H1 (cell line): Measurements from ENCODE around the gene SLC6A6. TPM values are rescaled to one million over a fixed set of nuclear protein-coding genes. Genes with fewer than 3 reads are reported as not detected.

Source experiments
- CTCF ChIA-PET: fragments of 300-600 bp; sonication (Branson Sonifier 250); formaldehyde crosslinking; loops from one replicate; lab custom pipeline; 2021; ENCODE audit not compliant: partially characterized antibody; lab: Charles Lee
- POLR2A ChIA-PET: fragments of 300-600 bp; sonication (Branson Sonifier 250); formaldehyde crosslinking; loops from one replicate; lab custom pipeline; 2021; ENCODE audit warnings: inconsistent platforms; ENCODE audit not compliant: partially characterized antibody; lab: Charles Lee
- DNase-seq, 2 experiments: peaks; one replicate each; pipeline versions ENCODE4 v3.0.0 to v3.0.0-alpha.2; 2010 to 2022; ENCODE audit warnings: low spot score in 2 of 2, low read depth in 1 of 2, mixed read lengths in 1 of 2
- FAIRE-seq: peaks from 2 replicates; lab custom pipeline; 2011; peaks lifted over from hg19 to GRCh38; lab: Jason Lieb, UNC
- H2AFZ ChIP-seq: 2 replicates; pipeline ENCODE4 v1.8.1; 2012; ENCODE audit warnings: low read length, inconsistent platforms
- H2AK5ac ChIP-seq: 2 replicates; pipeline ENCODE4 v1.6.1; 2013; ENCODE audit warnings: low read depth, low read length
- H2BK120ac ChIP-seq: replicated peaks from 2 replicates; pipeline ENCODE3; 2013; ENCODE audit warnings: low read depth, low read length, inconsistent platforms
- H2BK12ac ChIP-seq: 2 replicates; pipeline ENCODE4 v1.6.1; 2013; ENCODE audit warnings: low read depth, low read length
- H2BK15ac ChIP-seq: 2 replicates; pipeline ENCODE4 v1.6.1; 2013; ENCODE audit warnings: low read length
- H2BK20ac ChIP-seq: 2 replicates; pipeline ENCODE4 v1.6.1; 2013; ENCODE audit warnings: low read length
- H2BK5ac ChIP-seq: 2 replicates; pipeline ENCODE4 v1.6.1; 2013; ENCODE audit warnings: low read depth, low read length
- H3K14ac ChIP-seq: 2 replicates; pipeline ENCODE4 v1.6.1; 2013; ENCODE audit warnings: inconsistent platforms; ENCODE audit not compliant: insufficient read length
- H3K18ac ChIP-seq: 2 replicates; pipeline ENCODE4 v1.6.1; 2013; ENCODE audit warnings: low read length; ENCODE audit errors: extremely low read depth
- H3K23ac ChIP-seq: 2 replicates; pipeline ENCODE4 v1.6.1; 2013; ENCODE audit warnings: inconsistent platforms; ENCODE audit not compliant: insufficient read length
- H3K23me2 ChIP-seq: 2 replicates; pipeline ENCODE4 v1.6.1; 2013; ENCODE audit warnings: low read depth, low read length
- H3K27ac ChIP-seq: 2 replicates; pipeline ENCODE4 v1.6.1; 2011; ENCODE audit warnings: low read depth, low read length, inconsistent platforms
- H3K27me3 ChIP-seq, 4 experiments: replicated peaks in 1 of 4; 1 replicate in 1 of 4; 2 replicates in 3 of 4; pipeline versions ENCODE4 v1.6.1 to v1.8.1; 2011 to 2013; ENCODE audit warnings: low read length in 3 of 4, mild to moderate bottlenecking in 3 of 4, inconsistent platforms in 2 of 4, mixed read lengths in 2 of 4, moderate library complexity in 1 of 4; ENCODE audit not compliant: control insufficient read depth in 3 of 4, insufficient read depth in 3 of 4; ENCODE audit errors: extremely low read depth in 1 of 4
- H3K36me3 ChIP-seq, 4 experiments: 2 replicates each; pipeline versions ENCODE4 v1.6.1 to v1.8.1; 2011 to 2013; ENCODE audit warnings: mild to moderate bottlenecking in 4 of 4, low read length in 3 of 4, moderate library complexity in 2 of 4, control low read depth in 1 of 4, inconsistent platforms in 1 of 4; ENCODE audit not compliant: insufficient read depth in 4 of 4, control insufficient read depth in 2 of 4
- H3K4ac ChIP-seq: replicated peaks from 2 replicates; pipeline ENCODE3; 2013; ENCODE audit warnings: low read length, low read depth, mixed read lengths, inconsistent platforms; ENCODE audit not compliant: insufficient read length
- H3K4me1 ChIP-seq, 4 experiments: replicated peaks in 1 of 4; 1 replicate in 1 of 4; 2 replicates in 3 of 4; pipeline versions ENCODE4 v1.6.1 to v1.8.1; 2011 to 2013; ENCODE audit warnings: low read length in 3 of 4, inconsistent platforms in 2 of 4, mixed read lengths in 1 of 4; ENCODE audit not compliant: insufficient read depth in 4 of 4, control insufficient read depth in 3 of 4
- H3K4me2 ChIP-seq, 2 experiments: 2 replicates each; pipeline versions ENCODE4 v1.6.1 to v1.8.1; 2011 to 2013; ENCODE audit warnings: low read depth in 2 of 2, low read length in 2 of 2, control low read depth in 1 of 2, inconsistent platforms in 1 of 2, mild to moderate bottlenecking in 1 of 2; ENCODE audit not compliant: insufficient read depth in 1 of 2
- H3K4me3 ChIP-seq, 4 experiments: fragments of 200-600, 300-600 bp in 1 of 4; sonication (generic), shearing (Covaris generic), sonication (Bioruptor Twin) in 1 of 4; 2 replicates each; pipeline versions ENCODE4 v1.5.1 to v1.8.1; 2011 to 2016; ENCODE audit warnings: low read length in 4 of 4, low read depth in 3 of 4, control low read depth in 2 of 4, inconsistent platforms in 2 of 4, mild to moderate bottlenecking in 2 of 4, mixed read lengths in 1 of 4, moderate library complexity in 1 of 4; ENCODE audit not compliant: insufficient read depth in 2 of 4; ENCODE audit errors: extremely low read depth in 1 of 4
- H3K56ac ChIP-seq: replicated peaks from 2 replicates; pipeline ENCODE3; 2013; ENCODE audit warnings: low read depth, mild to moderate bottlenecking, mixed read lengths, low read length, inconsistent platforms; ENCODE audit not compliant: insufficient read length
- H3K79me1 ChIP-seq: 2 replicates; pipeline ENCODE4 v1.6.1; 2013; ENCODE audit warnings: low read depth, low read length, control low read depth
- H3K79me2 ChIP-seq, 2 experiments: 2 replicates each; pipeline versions ENCODE4 v1.6.1 to v1.8.1; 2012 to 2013; ENCODE audit warnings: low read length in 2 of 2, mild to moderate bottlenecking in 2 of 2, inconsistent platforms in 1 of 2; ENCODE audit not compliant: insufficient read depth in 2 of 2, control insufficient read depth in 1 of 2
- H3K9ac ChIP-seq, 4 experiments: replicated peaks in 1 of 4; 1 replicate in 1 of 4; 2 replicates in 3 of 4; pipeline versions ENCODE4 v1.6.1 to v1.8.1; 2011 to 2013; ENCODE audit warnings: low read depth in 3 of 4, low read length in 3 of 4, control low read depth in 2 of 4, mild to moderate bottlenecking in 2 of 4, moderate library complexity in 2 of 4, inconsistent platforms in 1 of 4; ENCODE audit errors: extremely low read depth in 1 of 4
- H3K9me3 ChIP-seq, 2 experiments: 2 replicates each; pipeline versions ENCODE4 v1.6.1 to v1.8.1; 2012 to 2013; ENCODE audit warnings: mild to moderate bottlenecking in 2 of 2, moderate library complexity in 2 of 2, control low read depth in 1 of 2, inconsistent platforms in 1 of 2, low read depth in 1 of 2, low read length in 1 of 2, mixed read lengths in 1 of 2; ENCODE audit not compliant: insufficient read depth in 2 of 2
- H4K20me1 ChIP-seq, 2 experiments: replicated peaks in 1 of 2; 2 replicates each; pipeline versions ENCODE3 to v1.8.1; 2011 to 2013; ENCODE audit warnings: inconsistent platforms in 2 of 2, low read length in 2 of 2, mild to moderate bottlenecking in 1 of 2; ENCODE audit not compliant: insufficient read depth in 2 of 2, control insufficient read depth in 1 of 2
- H4K5ac ChIP-seq: 2 replicates; pipeline ENCODE4 v1.6.1; 2013; ENCODE audit warnings: low read length, low read depth, mixed read lengths, inconsistent platforms; ENCODE audit not compliant: insufficient read length
- H4K8ac ChIP-seq: 2 replicates; pipeline ENCODE4 v1.8.0; 2013; ENCODE audit warnings: mild to moderate bottlenecking, moderate library complexity, low read length, inconsistent platforms; ENCODE audit not compliant: insufficient read depth; ENCODE audit errors: extremely low read depth
- H4K91ac ChIP-seq: replicated peaks from 2 replicates; pipeline ENCODE3; 2013; ENCODE audit warnings: low read length, mixed read lengths, inconsistent platforms; ENCODE audit not compliant: insufficient read length
- EZH2 ChIP-seq: fragments of 200-600 bp; sonication (generic); IDR thresholded peaks from 2 replicates; pipeline ENCODE4 v1.7.1; 2012; ENCODE audit warnings: low read depth, mild to moderate bottlenecking, moderate library complexity, low read length, inconsistent platforms; ENCODE audit not compliant: severe bottlenecking
- WGBS, 2 experiments: shearing (Covaris generic) in 1 of 2; methylation state at CpG; one replicate each; pipeline versions ENCODE4 v1.1.6 to v1.1.7; 2013 to 2015; ENCODE audit warnings: low lambda C conversion rate in 2 of 2, mixed read lengths in 2 of 2, inconsistent platforms in 1 of 2, low coverage in 1 of 2, missing lambda C conversion rate in 1 of 2; ENCODE audit not compliant: insufficient replicate concordance in 2 of 2, insufficient coverage in 1 of 2, insufficient read length in 1 of 2; ENCODE audit errors: extremely low coverage in 1 of 2, missing lambda C conversion rate in 1 of 2; 5-methylcytosine and 5-hydroxymethylcytosine counted together
- polyA plus RNA-seq, 7 experiments: library from polyadenylated mRNA; depleted of rRNA in 3 of 7; stranded (reverse) in 5 of 7; unstranded in 2 of 7; fragments of >200 nt in 5 of 7; fragments of 200-250 nt in 2 of 7; gene quantifications; 1 replicate in 5 of 7; 2 replicates in 1 of 7; 4 replicates in 1 of 7; pipeline versions ENCODE4 v1.2.1 to v1.2.3, GENCODE V29; 2011 to 2013; ENCODE audit warnings: missing spikeins in 2 of 7, mixed read lengths in 2 of 7
- total RNA-seq: library from RNA; stranded (reverse); fragmentation: NEBNext Ultra II Directional; extraction: Animal tissue kit (Norgen Biotek cat#: 25700); gene quantifications from 2 replicates; pipeline ENCODE4 v1.2.1, GENCODE V29; 2021
- TF ChIP-seq, protein P1 (sequence below), 3 experiments: IDR thresholded peaks; 1 replicate in 2 of 3; 2 replicates in 1 of 3; pipeline versions ENCODE4 v1.5.1 to v1.6.1; 2011; ENCODE audit warnings: low read length in 3 of 3, mild to moderate bottlenecking in 3 of 3, inconsistent platforms in 2 of 3, low read depth in 1 of 3, moderate library complexity in 1 of 3; ENCODE audit not compliant: insufficient read depth in 1 of 3; ENCODE audit errors: control extremely low read depth in 1 of 3

SLC6A6 gene
- total and polyA plus RNA-seq, 2 of the 8 experiments (the other 6 are each of a cell fraction or from before 2014, with no cell fraction given): 66.2 to 144 TPM

DNA sequence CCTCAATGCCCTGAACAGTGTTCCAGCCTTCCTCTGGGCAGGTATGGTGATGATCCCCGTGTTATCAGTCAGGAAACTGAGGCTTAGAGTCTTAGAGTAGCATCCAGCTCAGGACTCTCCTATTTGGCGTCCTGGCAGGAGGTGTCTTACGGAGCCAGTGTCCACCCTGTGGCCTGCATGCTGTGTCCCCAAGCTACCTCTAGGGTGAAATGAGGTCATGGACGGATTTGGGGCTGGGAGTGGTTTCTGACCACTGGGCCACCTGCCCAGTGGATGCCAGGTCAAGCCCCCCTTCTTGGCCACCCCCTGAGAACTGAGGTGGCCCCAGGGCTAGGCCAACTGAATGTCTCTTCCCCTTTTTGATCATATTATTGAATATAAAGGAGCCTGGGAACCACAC, 27.2 kb upstream of the SLC6A6 start:
- Histone ChIP-seq H4K20me1 (no peaks in the 10 kb centered on the region), H2BK12ac (no peak overlapping the region), H2BK120ac (no peak overlapping the region), H3K27me3 (no peaks in the 10 kb centered on the region), H3K27ac (no peak overlapping the region), H3K4ac (no peak overlapping the region), H3K4me3 (no peak overlapping the region), H3K14ac (no peak overlapping the region), H2BK20ac (no peak overlapping the region), H4K5ac (no peak overlapping the region), H2AK5ac (no peak overlapping the region), H3K23ac (no peak overlapping the region), H4K91ac (no peak overlapping the region), H2BK15ac (no peak overlapping the region), H3K9me3 (no peaks in the 10 kb centered on the region), H3K9ac (no peak overlapping the region), H3K36me3 (no peaks in the 10 kb centered on the region), H3K18ac (no peak overlapping the region), H2BK5ac (no peak overlapping the region)
- ChIA-PET POLR2A (interaction anchor here (1.2 to 2.4 kb wide), 3 partner anchors 13 to 85 kb away, joined by 3 to 7 read pairs (median 3); partner anchors contain the start of gene SLC6A6), CTCF (interaction anchor here (0.7 to 7.4 kb wide), 31 partner anchors 8 to 1283 kb away, joined by 3 to 70 read pairs (median 4); no protein-coding TSS in a partner anchor)
- FAIRE-seq: no peak
- 74% methylated on average over 4 of the region's 4 CpGs; no CpG with 5 or more reads in 1 of the 2 experiments for WGBS, 2 experiments
- TF ChIP-seq, protein P1, sequence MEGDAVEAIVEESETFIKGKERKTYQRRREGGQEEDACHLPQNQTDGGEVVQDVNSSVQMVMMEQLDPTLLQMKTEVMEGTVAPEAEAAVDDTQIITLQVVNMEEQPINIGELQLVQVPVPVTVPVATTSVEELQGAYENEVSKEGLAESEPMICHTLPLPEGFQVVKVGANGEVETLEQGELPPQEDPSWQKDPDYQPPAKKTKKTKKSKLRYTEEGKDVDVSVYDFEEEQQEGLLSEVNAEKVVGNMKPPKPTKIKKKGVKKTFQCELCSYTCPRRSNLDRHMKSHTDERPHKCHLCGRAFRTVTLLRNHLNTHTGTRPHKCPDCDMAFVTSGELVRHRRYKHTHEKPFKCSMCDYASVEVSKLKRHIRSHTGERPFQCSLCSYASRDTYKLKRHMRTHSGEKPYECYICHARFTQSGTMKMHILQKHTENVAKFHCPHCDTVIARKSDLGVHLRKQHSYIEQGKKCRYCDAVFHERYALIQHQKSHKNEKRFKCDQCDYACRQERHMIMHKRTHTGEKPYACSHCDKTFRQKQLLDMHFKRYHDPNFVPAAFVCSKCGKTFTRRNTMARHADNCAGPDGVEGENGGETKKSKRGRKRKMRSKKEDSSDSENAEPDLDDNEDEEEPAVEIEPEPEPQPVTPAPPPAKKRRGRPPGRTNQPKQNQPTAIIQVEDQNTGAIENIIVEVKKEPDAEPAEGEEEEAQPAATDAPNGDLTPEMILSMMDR (IDR thresholded peaks at IDR 0.05; ENCODE audit: control extremely low read depth in 1 of 3, insufficient read depth in 1 of 3, low read depth in 1 of 3, low read length in 3 of 3): peak in 1 of 3 experiments; percentile 19; a peak in 1 of 4 replicates
- no peak for TF ChIP-seq EZH2
- TF ChIP-seq, all 59 proteins: peak for 1
- DNase-seq: no peak
- no peak overlapping the region for H2AFZ ChIP-seq
- H3K79me2 ChIP-seq: no peaks in the 10 kb centered on the region
- H3K4me1 ChIP-seq: peaks cover 2 to 13% (median 3%) of the 10 kb centered on the region in 4 experiments; a peak in 5 of 7 replicates
- no peaks in the 10 kb centered on the region for H3K79me1 ChIP-seq
- no peak overlapping the region for H3K56ac ChIP-seq
- H3K23me2 ChIP-seq: no peaks in the 10 kb centered on the region
- H4K8ac ChIP-seq: no peak overlapping the region
- H3K4me2 ChIP-seq: no peak overlapping the region
